Measurements from ENCODE around the gene FGR.

Gene FGR

GRCh38 chr1:27583479-27583878, 51.5 kb downstream of the FGR start:
- no peak for DNase-seq

- no peak for DNase-seq
These were observed 53.2 kb downstream of the FGR start for GRCh38 chr1:27581823-27582243.

GRCh38 chr1:27577504-27578188, 57.3 kb downstream of the FGR start:
- DNase-seq: no peak

GRCh38 chr1:27576806-27577227, 58.2 kb downstream of the FGR start:
- DNase-seq: no peak

- DNase-seq: no peak
These were observed 59.1 kb downstream of the FGR start for GRCh38 chr1:27575840-27576331.

GRCh38 chr1:27574871-27575831, 59.8 kb downstream of the FGR start:
- DNase-seq: no peak

- DNase-seq: no peak
These were observed 60.8 kb downstream of the FGR start for GRCh38 chr1:27574001-27574781.

- no peak for DNase-seq
These were observed 62.1 kb downstream of the FGR start for GRCh38 chr1:27572679-27573426.

GRCh38 chr1:27572019-27572678, 62.8 kb downstream of the FGR start:
- DNase-seq: no peak

GRCh38 chr1:27571439-27572018, 63.5 kb downstream of the FGR start:
- DNase-seq: no peak

- DNase-seq: no peak
These were observed 64.2 kb downstream of the FGR start for GRCh38 chr1:27570784-27571183.

GRCh38 chr1:27570356-27570755, 64.6 kb downstream of the FGR start:
- no peak for DNase-seq

GRCh38 chr1:27569506-27570291, 65.3 kb downstream of the FGR start:
- no peak for DNase-seq

- no peak for DNase-seq
These were observed 65.9 kb downstream of the FGR start for GRCh38 chr1:27569088-27569460.

- peak; percentile 84 to 89 for DNase-seq
These were observed 66.5 kb downstream of the FGR start for GRCh38 chr1:27568300-27569087.

GRCh38 chr1:27567971-27568299, 67.0 kb downstream of the FGR start:
- no peak for DNase-seq

- DNase-seq: no peak
These were observed 67.8 kb downstream of the FGR start for GRCh38 chr1:27567146-27567526.

- no peak for DNase-seq
These were observed 68.4 kb downstream of the FGR start for GRCh38 chr1:27566462-27567145.
